ENCODE results near the gene ITPRIPL2.
A peak's percentile ranks its signal among the peaks of the same experiment; 100 is the strongest.

The ITPRIPL2 gene

DNA sequence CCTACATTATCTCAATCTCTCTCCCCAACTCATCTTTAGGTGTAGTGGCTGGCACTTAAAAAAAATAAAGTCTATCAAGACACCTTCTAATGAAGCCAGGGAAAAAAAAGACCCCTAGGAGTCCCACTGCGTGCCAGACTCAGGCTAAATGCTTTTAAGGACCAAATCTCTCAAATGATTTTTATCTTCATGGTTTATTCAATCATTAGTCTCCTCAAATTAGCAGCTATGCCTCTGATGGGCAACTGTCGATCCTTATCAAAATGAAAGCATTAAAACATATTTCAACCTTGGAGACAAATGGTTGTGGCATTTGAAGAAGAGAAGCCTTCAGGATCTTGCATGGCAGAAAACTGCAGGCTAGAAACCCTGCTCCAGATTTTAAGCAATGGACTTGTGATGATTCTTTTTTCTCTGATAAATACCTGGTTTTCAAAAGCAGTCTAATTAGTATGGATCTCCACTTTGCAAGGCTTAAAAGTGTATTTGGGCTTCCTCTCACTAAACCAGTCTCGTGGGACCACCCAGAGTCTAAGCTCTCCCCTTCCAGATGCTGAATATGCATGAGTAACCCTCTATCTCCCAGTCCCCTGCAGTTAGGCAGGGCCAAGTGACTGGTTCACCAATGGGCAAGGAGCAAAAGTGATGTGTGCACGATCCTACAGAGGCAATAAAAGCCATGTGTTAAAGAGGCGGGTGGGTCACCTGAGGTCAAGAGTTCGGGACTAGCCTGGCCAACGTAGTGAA lies 14.9 kb downstream of the ITPRIPL2 start:
- no peaks in the 10 kb centered on the region for H3K27me3 Mint-ChIP-seq
- H3K4me1 Mint-ChIP-seq = peaks cover 26% of the 10 kb centered on the region
- peak overlapping the region in 1 of 2 donors; percentile 79 for H3K27ac Mint-ChIP-seq
- H3K9me3 Mint-ChIP-seq = no peaks in the 10 kb centered on the region
- DNase-seq (no peak), ATAC-seq (no peak)
- H3K4me3 Mint-ChIP-seq = no peak overlapping the region

DNA sequence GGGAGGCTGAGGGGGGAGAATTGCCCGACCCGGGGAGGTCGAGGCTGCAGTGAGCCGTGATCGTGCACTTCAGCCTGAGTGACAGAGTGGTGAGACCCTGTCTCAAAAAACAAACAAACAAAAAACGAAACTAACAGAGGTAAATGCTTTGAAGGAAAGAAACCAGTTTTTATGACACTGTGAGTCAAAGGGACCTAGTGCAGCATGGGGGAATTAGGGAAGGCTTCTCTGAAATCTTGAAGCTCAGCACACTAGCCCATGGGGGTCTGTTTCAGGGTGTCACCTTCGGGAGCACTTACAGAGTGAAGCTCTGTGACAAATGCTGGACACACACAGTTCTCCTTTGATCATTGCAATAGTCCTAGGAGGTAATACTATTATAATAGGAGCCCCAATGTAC lies 16.6 kb downstream of the ITPRIPL2 start:
- Mint-ChIP-seq H3K9me3 (no peaks in the 10 kb centered on the region), H3K4me1 (peaks cover 26% of the 10 kb centered on the region), H3K27ac (no peak overlapping the region), H3K27me3 (no peaks in the 10 kb centered on the region), H3K4me3 (peak overlapping the region; percentile 34 to 46)
- DNase-seq (no peak), ATAC-seq (no peak)

GRCh38 chr16:19130852-19131824 lies 17.4 kb downstream of the ITPRIPL2 start:
- Mint-ChIP-seq H3K27me3 (peaks cover 4% of the 10 kb centered on the region), H3K9me3 (no peaks in the 10 kb centered on the region), H3K4me1 (peaks cover 26% of the 10 kb centered on the region), H3K4me3 (peak overlapping the region; percentile 34 to 46), H3K27ac (peak overlapping the region; percentile 60 to 86)
- DNase-seq = no peak
- peak; percentile 48 for ATAC-seq

DNA sequence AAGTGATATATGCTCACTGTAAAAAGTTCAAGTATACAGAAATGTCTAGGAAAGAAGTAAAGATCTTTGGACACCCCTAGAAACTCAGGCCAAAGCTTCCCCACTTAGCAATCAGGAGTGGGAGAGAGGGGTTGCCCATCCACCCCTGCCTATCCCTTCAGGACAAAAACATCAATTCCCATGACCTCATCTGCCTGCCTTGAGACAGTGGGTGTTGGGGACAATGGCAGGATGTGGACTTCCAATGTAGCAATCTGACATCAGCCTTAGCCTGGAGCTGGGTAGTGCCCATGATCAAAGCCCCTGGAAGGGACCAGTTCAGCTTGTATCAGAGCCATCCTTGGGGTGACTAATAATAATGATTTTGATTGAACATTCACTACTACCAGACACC lies 18.1 kb downstream of the ITPRIPL2 start:
- Mint-ChIP-seq H3K27ac (no peak overlapping the region), H3K9me3 (no peaks in the 10 kb centered on the region), H3K27me3 (peaks cover 10% of the 10 kb centered on the region), H3K4me1 (peaks cover 26% of the 10 kb centered on the region), H3K4me3 (no peak overlapping the region)
- DNase-seq (no peak), ATAC-seq (no peak)

- no peak for ATAC-seq
- H3K27me3 Mint-ChIP-seq = peaks cover 10% of the 10 kb centered on the region
- no peaks in the 10 kb centered on the region for H3K9me3 Mint-ChIP-seq
- no peak for DNase-seq
- peaks cover 26% of the 10 kb centered on the region for H3K4me1 Mint-ChIP-seq
- H3K27ac Mint-ChIP-seq = no peak overlapping the region
- H3K4me3 Mint-ChIP-seq = no peak overlapping the region
Observed at GRCh38 chr16:19132255-19132654, 18.5 kb downstream of the ITPRIPL2 start.

DNA sequence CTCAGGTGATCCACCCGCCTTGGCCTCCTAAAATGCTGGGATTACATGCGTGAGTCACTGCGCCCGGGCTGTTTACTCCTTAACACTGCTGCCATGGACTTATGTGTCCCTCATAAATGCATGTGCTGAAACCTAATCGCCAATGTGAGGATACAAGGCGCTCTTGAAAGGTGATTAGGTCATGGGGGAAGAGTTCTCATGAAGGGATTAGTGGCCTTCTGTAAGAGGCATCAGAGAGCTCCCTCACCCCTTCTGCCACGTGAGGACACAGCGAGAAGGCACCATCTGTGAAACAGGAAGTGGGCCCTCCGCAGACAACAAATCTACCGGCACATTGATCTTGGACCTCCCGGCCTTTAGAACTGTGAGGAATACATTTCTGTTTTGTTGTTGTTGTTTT lies 19.1 kb downstream of the ITPRIPL2 start:
- DNase-seq (no peak), ATAC-seq (no peak)
- Mint-ChIP-seq H3K4me3 (no peak overlapping the region), H3K27ac (no peak overlapping the region), H3K27me3 (peaks cover 10% of the 10 kb centered on the region), H3K9me3 (no peaks in the 10 kb centered on the region), H3K4me1 (peaks cover 19% of the 10 kb centered on the region)

GRCh38 chr16:19133600-19133999 lies 19.8 kb downstream of the ITPRIPL2 start:
- Mint-ChIP-seq H3K4me3 (no peak overlapping the region), H3K27ac (no peak overlapping the region), H3K9me3 (no peaks in the 10 kb centered on the region), H3K4me1 (peaks cover 19% of the 10 kb centered on the region), H3K27me3 (peaks cover 10% of the 10 kb centered on the region)
- DNase-seq (no peak), ATAC-seq (no peak)

DNA sequence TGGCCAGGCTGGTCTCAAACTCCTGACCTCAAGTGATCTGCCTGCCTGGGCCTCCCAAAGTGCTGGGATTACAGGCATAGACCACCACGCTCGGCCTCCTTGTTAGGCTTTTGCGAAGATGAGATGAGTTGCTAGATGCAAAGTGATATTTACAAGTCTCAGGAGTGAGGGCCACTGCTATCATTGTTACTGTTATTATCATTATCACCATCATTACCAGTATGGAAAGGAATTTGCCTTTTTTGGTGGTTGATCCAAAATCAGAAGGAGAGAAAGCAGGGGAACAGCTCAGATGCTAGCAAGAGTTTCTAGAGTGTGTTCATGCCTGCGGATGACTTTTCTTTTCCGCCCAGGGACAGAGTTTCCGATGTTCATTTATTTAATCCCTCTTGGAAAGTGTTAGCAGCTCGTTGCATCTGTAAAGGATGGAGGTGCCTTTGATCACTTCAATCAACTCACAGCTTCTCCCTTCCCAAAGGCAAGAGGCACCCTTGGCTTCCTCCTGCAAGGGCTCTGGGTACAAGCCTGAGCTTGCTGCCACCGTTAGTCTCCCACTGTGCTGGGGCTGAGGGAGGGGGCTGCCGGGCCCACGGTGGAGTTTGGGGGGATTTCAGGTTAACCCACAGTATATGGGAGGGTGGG lies 21.6 kb downstream of the ITPRIPL2 start:
- Mint-ChIP-seq H3K27me3 (peaks cover 11% of the 10 kb centered on the region), H3K9me3 (no peaks in the 10 kb centered on the region), H3K4me3 (no peak overlapping the region), H3K27ac (no peak overlapping the region), H3K4me1 (peaks cover 14% of the 10 kb centered on the region)
- ATAC-seq = no peak
- DNase-seq = no peak

DNA sequence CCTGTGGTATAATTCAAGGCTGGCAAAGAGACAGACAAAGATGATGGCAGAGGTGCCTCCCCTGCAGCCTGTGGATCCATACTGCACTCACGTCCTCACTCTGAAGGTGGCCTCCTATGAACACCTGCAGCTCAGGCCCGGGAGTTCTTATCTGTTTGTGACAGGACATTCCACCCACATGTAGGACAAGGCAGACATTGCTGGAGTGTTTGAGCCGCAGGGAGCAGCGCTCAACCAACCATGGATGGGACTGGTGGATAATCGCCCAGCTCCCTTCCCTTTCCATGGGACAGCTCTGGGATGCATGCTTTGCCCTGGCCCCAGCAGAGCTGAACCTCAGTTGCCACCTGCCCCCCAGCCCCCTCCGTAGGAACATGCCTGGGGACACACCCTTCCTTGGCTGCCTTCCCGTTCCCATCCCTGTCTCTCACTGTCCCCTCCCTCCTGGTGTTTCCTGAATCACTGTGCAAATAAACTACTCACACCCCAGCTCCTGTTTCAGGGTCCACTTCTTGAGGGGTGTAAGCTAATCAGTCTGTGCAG lies 22.2 kb downstream of the ITPRIPL2 start:
- Mint-ChIP-seq H3K4me1 (peaks cover 7% of the 10 kb centered on the region), H3K4me3 (no peak overlapping the region), H3K9me3 (no peaks in the 10 kb centered on the region), H3K27ac (no peak overlapping the region), H3K27me3 (peaks cover 17% of the 10 kb centered on the region)
- DNase-seq (no peak), ATAC-seq (no peak)

- peaks cover under 1% of the 10 kb centered on the region for H3K4me1 Mint-ChIP-seq
- H3K9me3 Mint-ChIP-seq = no peaks in the 10 kb centered on the region
- ATAC-seq (no peak), DNase-seq (no peak)
- no peak overlapping the region for H3K4me3 Mint-ChIP-seq
- H3K27ac Mint-ChIP-seq = no peak overlapping the region
- H3K27me3 Mint-ChIP-seq = peaks cover 24% of the 10 kb centered on the region
Observed at GRCh38 chr16:19136549-19137196, 22.9 kb downstream of the ITPRIPL2 start.

GRCh38 chr16:19137201-19138128 lies 23.7 kb downstream of the ITPRIPL2 start:
- Mint-ChIP-seq H3K27ac (no peak overlapping the region), H3K27me3 (peaks cover 24% of the 10 kb centered on the region), H3K4me1 (no peaks in the 10 kb centered on the region), H3K4me3 (no peak overlapping the region), H3K9me3 (no peaks in the 10 kb centered on the region)
- DNase-seq = no peak
- ATAC-seq = no peak

DNA sequence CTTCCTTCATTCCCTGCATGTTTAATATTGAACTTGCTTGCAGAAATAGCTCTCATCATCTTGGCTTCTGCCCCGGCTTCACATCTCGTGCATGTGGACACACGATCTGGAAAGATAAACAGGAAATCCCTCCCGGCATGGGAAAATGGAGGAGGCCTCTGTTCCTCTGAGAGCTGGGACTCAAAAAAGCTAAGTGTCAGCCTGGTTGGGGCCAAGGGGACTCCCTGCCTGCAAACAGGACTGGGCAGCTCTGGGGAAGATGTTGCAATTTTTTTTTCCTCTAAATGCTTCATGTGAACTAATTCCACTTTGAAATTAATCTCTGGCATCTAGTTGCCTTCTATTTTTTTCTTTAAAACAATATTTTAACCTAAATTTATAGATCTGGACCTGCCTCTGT lies 24.8 kb downstream of the ITPRIPL2 start:
- DNase-seq (no peak), ATAC-seq (no peak)
- H3K4me1 Mint-ChIP-seq = no peaks in the 10 kb centered on the region
- H3K27me3 Mint-ChIP-seq = peaks cover 24% of the 10 kb centered on the region
- H3K4me3 Mint-ChIP-seq = no peak overlapping the region
- H3K9me3 Mint-ChIP-seq = no peaks in the 10 kb centered on the region
- no peak overlapping the region for H3K27ac Mint-ChIP-seq

- Mint-ChIP-seq H3K9me3 (no peaks in the 10 kb centered on the region), H3K4me1 (no peaks in the 10 kb centered on the region), H3K27me3 (peaks cover 26% of the 10 kb centered on the region), H3K27ac (no peak overlapping the region), H3K4me3 (no peak overlapping the region)
- ATAC-seq (no peak), DNase-seq (no peak)
Observed at GRCh38 chr16:19139436-19140091, 25.8 kb downstream of the ITPRIPL2 start.

DNA sequence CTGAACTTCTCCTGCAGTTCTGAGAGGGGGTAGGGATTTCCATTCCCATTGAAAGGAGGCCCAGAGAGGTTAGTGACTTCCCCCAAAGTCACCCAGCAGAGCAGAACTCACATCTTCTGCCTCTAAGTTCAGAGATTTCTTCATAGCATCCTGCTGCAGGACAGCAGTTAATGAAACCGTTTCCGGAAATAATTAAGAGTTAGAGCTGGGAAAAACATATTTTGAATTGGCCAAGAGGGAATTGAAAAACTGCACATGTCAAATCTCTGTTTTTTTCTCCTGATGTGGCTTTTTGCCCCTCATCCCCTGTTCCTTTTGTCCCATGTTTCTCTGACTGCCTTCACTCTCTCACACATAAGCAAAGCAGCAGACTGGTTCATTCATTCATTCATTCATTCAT lies 26.6 kb downstream of the ITPRIPL2 start:
- H3K27me3 Mint-ChIP-seq = peaks cover 33% of the 10 kb centered on the region
- DNase-seq (no peak), ATAC-seq (no peak)
- no peaks in the 10 kb centered on the region for H3K4me1 Mint-ChIP-seq
- no peaks in the 10 kb centered on the region for H3K9me3 Mint-ChIP-seq
- no peak overlapping the region for H3K27ac Mint-ChIP-seq
- no peak overlapping the region for H3K4me3 Mint-ChIP-seq
